HL-60/S4 treated with phorbol 12-myristate 13-acetate at 8.2 ng/mL for 4 days and 3 days (cell line): ENCODE data around the gene CRTC1.

Experiments
- in situ Hi-C: fragments of 300-500 bp; cut with MboI; formaldehyde crosslinking; loops from 2 replicates; pipeline ENCODE4 v1.15.0; 2022; ENCODE audit warnings: low sequenced_read_pairs

CRTC1 gene

DNA sequence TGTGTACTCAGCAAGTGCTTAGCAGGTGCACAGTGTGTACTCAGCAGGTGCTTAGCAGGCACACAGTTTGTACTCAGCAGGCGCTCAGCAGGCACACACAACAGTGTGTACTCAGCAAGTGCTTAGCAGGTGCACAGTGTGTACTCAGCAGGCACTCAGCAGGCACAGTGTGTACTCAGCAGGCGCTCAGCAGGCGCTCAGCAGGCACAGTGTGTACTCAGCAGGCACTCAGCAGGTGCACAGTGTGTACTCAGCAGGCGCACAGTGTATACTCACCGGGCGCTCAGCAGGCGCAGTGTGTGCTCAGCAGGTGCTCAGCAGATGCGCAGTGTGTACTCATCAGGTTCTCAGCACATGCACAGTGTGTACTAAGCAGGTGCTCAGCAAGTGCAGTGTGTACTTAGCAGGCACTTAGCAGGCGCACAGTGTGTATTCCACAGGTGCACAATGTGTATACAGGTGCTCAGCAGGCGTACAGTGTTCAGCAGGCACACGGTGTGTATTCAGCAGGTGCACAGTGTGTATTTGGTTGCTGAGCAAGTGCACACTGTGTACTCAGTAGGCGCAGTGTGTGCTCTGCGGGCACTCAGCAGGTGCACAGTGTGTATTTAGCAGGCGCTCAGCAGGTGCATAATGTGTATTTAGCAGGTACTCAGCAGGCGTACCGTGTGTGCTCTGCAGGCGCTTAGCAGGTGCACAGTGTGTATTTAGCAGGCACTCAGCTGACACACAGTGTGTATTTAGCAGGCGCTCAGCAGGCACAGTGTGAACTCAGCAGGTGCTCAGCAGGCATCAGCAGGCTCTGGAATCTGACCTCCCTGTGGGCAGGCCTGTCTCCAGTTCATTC is 15.1 kb downstream of the CRTC1 start:
- in situ Hi-C loops: no loop called here

DNA sequence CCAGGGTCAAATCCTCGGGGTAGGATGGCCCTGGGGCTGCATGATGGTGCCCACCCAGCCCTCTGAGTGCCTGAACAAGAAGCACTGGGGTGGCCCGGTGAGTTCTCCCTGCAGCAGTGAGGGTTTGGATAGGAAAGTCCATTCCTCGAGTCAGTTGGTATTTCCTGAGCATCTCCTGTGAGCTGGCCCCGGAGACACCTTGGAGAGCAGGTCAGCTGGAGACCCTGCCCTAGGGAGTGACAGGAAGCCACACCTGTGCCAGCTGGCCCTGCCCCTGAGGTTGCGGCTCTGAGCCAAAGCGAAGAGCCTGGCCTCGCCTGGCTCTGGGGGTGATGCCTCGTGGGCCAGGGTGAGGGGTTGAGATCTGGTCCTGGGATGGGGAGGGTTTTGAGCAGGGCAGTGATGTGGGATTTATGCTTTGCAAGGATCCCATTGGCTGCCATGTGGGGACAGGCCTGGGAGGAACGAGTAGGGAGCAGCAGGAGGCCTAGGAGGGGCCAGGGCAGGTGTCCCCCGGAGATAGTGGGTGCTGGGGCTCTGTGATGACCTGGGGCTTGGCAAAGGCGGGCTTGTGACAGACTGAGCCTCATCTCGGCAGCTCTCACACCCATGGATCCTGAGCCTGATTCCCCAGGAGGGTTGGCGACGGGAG is 16.0 kb downstream of the CRTC1 start:
- in situ Hi-C loops: no loop called here

DNA sequence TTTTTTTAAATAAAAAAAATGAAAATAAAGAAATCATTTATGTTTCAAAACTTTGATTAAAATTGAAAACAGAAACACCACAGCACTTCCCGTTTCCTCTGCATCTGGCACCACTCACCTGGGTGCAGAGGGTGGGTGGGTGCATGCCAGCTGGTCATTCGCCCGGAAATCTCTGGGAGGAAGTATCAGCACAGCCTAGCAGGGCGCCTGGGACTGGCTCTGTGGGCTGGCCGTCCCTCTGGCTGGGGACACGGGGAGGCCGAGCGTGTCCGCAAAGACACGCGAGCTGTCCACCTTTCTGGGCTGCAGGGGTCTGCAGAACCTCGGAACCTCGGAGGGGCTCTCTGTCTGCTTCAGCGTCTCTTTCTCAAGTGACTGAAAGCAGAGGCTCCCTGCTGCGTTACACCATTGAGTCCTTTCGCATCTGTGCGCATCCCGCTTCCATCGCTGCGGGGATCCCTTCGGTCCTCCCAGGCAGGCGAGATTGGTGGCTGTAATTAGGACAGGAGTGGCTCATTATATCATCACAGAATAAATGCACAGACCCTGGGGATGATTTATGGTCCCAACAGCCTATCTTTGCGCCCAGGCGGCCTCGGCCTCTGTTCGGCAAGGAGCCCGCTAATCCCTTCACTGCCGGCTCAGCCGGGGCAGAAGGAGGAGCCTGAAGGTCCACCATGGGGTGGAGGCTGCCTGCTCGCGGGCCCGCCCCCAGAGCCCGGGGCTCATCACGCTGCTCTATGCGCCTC is 17.2 kb downstream of the CRTC1 start:
- in situ Hi-C loops: no loop called here

DNA sequence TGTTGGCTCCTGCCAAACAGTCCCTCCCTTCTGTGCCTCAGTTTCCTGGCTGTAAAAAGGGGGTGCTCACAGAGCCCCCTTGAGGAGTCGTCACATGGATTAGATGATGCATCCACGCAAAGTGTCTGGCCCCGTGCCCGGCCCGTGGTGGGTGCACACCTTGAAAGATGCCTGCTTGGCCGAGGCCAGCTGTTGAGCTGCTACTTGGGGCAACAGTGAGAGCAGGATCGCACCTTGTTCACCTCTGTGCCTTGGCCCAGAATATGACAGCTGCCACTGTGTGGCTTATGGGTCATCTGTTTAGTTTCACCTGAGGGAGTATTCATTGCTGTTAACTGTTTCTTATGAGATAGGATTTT is 17.7 kb downstream of the CRTC1 start:
- in situ Hi-C loops: no loop called here

DNA sequence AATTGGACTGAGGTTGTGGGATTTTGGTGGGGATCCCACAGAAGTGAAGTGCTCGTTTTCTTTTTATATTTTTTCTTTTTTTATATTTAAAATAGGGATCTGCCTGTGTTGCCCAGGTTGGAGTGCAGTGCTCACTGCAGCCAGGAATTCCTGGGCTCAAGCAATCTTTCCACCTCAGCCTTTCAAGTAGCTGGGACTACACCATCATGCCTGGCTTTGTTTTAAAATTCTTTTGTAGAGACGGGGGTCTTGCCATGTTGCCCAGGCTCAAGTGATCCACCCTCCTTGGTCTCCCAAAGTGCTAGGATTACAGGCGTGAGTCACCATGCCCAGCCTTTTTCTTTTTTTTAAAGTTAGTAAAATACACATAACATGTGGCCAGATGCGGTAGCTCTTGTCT is 20.6 kb downstream of the CRTC1 start:
- in situ Hi-C loops: no loop called here

DNA sequence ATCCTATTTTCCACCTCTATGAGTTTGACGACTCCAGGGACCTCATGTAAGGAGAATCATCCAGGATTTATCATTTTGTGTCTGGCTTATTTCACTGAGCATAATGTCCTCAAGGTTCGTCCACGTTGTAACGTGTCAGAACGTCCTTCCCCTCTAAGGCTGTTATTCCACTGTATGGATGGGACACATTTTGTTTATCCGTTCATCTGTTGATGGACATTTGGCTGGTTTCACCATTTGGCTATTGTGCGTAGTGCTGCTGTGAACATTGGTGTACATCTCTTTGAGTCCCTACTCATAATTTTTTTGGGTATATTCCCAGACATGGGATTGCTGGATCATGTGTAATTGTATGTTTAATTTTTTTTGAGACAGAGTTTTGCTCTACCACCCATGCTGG is 21.5 kb downstream of the CRTC1 start:
- in situ Hi-C loops: no loop called here

DNA sequence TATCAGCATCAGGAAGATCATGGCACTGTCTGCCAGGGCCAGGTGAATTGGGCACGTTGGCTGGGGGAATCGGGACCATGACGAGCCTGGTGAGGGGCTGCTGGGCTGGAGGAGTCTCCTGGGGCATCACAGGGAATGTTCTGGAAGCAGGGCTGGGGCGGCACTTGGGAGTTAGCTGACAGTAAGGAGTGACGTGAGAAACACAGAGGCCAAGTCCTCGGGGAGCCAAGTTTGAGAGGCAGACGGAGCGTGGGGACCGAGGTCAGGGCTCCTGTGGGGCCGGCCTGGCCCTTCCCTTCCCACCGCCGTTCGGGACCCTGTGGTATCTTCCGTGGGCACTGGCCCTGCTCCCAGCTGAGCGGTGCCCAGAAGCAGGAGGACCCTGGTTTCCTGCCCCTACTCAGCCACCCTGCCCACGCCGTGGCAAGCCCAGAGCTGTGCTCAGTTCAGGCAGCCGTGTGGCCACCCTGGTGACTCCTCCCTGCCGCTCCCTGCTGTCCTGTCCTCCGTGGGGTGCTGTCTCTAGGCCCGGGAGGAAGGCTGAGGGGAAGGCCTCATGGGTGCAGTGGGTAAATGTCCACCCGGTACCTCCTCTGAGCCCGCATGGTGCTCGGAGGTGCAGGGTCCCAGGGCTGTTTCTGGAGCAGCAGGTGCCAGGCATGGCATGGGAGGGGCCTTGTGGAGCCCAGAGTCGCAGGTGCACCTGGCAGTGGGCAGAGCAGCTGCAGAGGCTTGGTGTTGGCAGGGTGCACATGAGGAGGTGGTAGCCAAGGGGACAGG is 25.2 kb downstream of the CRTC1 start:
- in situ Hi-C loops: no loop called here

DNA sequence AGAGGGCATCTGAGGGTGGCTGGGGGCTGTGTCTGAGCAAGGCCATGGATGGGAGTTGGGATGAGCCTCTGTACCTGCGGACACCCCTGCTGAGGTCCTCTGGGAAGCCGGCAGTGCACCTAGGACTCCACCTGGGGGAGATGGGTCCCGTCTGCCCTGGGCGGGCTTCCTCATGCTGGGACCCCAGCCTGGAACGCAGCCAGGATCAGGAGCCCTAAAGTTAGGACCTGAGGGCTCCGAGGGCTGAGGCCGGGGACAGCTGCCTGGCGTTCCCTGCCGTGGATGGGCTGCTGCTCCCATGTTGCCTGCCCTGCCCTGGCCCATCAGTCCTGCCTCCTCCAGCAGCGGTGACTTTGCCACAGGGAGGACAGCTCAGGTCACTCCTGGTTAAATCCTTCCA is 26.1 kb downstream of the CRTC1 start:
- in situ Hi-C loops: no loop called here

DNA sequence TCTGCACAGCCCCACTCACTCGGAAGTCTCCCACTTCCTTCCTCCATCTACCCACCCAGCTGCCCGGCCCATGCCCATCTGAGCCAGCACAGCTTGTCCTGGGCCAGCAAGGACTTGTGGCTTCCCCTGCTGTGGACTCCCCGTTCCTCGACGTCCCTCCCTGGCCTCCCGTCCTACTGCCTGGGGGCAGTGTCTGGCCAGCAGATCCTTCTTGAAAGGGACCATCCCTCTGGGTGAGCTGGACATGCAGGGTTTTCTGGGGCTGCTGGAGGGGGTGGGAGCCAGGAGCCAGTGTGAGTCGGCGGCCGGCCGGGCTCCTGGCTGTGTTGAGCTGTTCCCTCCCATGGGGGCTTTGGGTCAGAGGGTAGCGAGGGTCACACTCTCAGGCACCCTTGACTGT is 26.7 kb downstream of the CRTC1 start:
- in situ Hi-C loops: no loop called here

DNA sequence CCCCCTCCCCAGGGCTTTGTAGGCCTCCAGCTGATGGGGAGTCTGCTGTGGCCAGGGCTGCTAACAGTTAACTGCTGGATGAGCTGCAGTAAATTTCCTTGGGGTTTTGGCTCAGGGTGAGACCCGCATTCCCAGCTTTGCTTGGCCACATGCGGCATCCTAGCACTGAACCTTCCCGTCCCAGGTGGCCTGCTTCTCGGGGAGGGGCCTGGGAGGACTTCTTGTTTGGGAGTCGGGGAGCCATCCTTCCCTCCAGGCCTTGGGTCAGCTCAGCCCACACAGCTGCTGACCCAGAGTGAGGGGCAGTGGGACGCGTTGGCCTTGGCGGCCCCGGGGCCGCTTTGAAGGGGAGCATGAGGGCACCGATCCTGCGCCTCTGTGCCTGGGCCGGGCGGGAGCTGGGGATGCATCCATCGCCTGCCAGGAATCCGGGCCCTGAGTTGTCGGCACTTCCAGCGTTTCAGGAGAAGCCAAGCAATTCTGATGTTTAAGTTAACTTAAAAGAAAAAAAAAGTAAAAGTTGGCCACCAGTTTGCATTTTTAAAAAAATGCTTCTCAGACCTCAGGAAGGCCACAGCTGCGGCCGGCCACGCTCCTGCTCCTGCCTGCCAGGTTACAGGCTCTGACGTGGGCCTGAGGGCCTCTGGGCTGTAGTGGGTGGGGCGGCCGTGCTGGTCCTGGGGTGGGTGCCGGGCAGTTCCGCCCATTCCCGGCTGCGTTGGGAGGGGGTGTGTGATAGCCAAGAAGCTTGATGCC is 27.7 kb downstream of the CRTC1 start:
- in situ Hi-C loops: no loop called here

DNA sequence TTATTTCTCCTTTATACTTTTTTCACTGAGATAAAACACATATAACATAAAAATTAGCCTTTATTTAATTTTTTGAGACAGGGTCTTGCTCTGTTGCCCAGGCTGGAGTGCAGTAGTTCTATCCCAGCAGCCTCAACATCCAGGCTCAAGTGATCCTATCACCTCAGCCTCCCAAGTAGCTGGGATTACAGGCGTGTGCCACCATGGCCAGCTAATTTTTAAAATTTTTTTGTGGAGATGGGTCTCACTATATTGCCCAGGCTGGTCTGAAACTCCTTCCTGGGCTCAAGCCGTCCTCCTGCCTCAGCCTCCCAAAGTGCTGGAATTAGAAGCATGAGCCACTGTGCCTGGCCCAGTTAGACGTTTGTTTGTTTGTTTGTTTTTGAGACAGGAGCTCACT is 28.4 kb downstream of the CRTC1 start:
- in situ Hi-C loops: no loop called here

DNA sequence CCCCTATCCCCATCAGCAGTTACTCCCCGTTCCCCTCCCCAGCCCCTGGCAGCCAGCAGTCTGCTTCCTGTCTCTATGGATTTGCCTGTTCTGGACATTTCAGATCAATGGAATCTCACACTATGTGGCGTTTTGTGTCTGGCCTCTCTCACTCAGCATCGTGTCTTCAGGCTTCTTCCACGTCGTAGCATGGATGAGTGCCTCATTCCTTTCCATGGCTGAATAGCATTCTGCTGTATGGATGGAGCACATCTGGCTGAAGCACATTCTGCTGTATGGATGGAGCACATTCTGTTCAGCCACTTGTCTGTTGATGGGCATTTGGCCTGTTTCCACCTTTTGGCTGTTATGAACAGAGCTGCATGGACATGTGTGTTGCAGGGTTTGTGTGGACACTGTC is 29.5 kb downstream of the CRTC1 start:
- in situ Hi-C loops: no loop called here

DNA sequence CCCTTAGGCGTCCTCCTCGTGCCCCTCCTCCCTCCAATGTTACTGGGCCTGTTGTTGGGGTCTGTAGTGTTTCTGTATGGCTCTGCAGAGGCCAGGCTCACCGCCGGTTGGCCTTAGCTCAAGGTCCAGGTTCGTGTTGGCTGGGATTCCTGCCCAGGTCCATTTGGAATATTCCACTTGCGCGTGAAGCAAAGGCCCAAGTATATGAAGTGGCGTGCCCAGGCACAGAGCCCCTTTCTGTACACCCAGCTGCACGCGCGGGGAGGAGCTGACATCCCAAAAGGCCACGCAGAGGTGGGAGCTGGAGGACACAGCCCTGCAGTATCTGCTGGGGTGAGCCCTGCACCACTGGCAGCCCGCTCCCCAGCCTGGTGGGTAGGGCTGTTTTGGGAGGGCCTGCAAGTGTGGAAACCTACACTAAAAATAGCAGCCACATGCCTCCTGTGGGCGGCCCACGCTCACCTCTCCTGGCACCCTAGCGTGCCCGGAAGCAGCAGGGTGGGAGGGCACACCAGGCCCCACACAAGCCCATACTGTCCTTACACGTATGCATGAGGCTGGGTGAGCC is 30.2 kb downstream of the CRTC1 start:
- in situ Hi-C loops: no loop called here

DNA sequence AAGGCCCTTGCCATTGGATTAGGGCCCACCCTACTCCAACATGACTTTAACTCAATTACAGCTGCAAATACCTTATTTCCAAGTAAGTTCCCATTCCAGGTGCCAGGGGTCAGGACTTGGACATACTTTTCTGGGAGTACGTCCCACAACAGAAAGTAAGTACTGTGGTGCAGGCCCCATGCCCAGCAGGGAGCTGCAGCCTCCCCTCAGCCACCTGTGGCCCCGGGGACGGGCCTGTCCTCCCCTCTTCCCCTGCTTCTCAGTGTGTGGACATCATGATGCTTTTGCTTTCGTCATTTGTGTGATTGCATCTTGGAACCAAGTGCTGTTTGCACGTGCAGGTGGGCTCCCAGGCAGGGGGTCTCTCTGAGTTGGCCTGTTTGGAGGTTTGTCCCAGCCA is 31.9 kb downstream of the CRTC1 start:
- in situ Hi-C loops: no loop called here

DNA sequence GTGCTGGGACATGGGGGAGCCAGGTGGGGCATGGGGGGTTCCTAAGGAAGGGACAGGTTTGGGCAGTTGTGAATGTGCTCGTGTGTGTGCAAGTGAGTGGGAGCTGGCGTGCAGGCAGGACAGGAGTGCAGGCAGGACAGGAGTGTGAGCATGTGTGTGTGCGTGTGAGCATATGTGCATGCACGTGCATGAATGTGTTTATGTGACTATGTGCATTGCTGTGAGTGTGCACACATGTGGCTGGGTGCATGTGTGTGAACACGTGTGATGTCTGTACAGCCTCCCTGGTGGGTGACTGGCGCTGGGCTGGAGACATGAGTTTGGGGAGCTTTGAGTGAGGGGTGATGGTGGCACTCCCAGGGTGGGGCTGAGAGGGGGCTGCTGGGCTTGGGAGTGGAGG is 33.4 kb downstream of the CRTC1 start:
- in situ Hi-C loops: no loop called here

DNA sequence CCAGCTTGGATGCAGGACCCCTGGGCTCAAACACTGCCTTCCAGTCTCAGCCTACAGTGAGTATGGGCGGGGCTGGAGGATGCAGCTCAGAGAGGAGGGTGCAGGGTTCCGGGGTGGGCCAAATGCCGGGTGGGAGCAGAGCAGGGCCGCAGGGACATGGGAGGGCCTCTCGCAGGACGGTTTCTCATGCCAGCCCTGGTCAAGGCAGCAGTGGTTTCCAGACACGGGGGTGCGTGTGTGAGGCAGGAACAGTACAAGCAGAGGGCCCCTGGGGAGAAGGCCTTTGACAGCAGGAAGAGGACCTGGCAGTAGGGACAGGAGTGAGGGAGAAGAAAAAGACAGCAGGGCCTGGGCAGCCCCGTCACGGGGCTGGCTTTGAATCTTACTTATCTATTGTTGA is 34.1 kb downstream of the CRTC1 start:
- in situ Hi-C loops: no loop called here

DNA sequence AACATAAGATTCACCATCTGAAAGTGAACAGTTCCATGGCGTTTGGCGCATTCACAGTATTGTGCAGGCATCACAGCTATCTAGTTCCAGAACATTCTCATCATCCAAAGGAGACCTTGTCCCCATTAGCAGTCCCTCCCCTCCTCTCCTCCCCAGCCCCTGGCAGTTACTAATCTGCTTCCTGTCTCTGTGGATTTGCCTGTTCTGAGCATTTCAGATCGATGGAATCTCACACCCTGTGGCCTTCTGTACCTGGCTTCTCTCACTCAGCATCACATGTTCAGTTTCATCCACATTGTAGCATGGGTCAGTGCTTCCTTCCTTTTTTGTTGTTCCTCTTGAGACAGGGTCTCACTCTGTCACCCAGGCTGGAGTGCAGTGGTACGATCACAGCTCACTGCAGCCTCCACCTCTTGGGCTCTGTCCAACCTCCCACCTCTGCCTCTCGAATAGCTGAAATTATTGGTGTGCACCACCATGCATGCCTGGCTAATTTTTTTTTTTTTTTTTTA is 34.6 kb downstream of the CRTC1 start:
- in situ Hi-C loops: no loop called here

DNA sequence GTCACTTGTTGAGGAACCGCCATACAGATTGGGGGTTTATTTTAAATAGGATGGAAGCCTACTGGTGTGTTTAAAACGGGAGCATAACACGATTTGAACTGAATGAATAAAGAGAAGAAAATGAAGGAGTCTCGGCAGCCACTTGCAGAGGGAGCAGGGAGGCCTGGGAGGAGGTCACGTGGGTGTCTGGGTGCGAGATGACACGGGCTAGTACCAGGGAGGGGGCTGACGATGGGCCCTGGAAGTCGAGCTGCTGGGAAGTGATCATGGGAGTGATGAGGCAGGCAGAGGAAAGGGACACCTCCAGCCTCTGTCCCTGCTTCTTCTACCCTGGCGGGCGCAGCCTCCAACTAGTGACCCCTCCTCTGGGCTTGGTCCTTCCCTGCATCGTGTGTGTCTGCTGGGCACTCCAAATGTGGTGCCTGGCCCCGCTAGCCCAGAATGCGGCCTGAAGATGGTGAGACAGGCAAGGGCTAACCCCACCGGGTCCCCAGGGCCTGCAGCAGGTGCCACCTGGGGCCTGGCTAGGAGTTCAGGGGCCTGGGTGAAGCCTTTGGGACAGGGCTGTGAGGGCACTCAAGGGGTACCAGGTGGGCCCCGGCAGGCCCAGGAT is 35.5 kb downstream of the CRTC1 start:
- in situ Hi-C loops: no loop called here

DNA sequence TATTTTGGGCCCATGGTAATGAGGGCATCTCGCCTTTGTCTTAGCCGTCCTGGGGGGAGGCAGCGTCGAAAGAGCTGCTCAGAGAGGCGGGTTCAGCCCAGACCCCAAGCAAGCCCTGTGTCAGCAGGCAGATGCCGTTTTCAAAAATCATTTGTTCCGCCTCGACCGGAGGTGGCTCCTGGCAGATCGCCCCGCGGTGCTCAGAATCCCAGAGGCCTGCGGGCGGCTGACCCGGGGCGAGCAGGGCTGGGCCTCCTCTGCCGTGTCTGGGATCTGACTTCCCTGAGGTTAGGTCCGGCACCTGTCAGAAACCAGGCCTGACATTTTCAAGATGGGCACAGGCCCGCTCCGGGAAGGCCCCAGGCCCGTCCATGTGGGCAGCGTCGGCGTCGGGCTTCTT is 36.1 kb downstream of the CRTC1 start:
- in situ Hi-C loops: no loop called here
